Right ventricle myocardium superior (tissue), 1 donor: ENCODE measurements around the gene NADK. TPM values are rescaled to one million over a fixed set of nuclear protein-coding genes. Genes with fewer than 3 reads are reported as not detected.

Experiments
- ATAC-seq: fragments of 200-7000 bp; cut with Tn5 transposase; one replicate; pipeline ENCODE4 v1.9.1; 2020; ENCODE audit warnings: mild to moderate bottlenecking; ENCODE audit not compliant: poor library complexity
- DNase-seq: peaks from one replicate; pipeline ENCODE4 v3.0.0-alpha.2; 2020
- intact Hi-C: fragments of 100-400 bp; cut with DNase I; formaldehyde crosslinking; loops from one replicate; pipeline ENCODE4 v1.11.2; 2022
- total RNA-seq: library from RNA; stranded (reverse); fragmentation: NEBNext Ultra II Directional; extraction: Animal tissue kit (Norgen Biotek cat#: 25700); gene quantifications from one replicate; pipeline ENCODE4 v1.2.1, GENCODE V29; 2021
- donor health status: DM: no; HTN: yes; CAD: no; lungs with severe emphysema.

NADK gene
- total RNA-seq, 1 donor from 2014 or later: 23.0 TPM

DNA sequence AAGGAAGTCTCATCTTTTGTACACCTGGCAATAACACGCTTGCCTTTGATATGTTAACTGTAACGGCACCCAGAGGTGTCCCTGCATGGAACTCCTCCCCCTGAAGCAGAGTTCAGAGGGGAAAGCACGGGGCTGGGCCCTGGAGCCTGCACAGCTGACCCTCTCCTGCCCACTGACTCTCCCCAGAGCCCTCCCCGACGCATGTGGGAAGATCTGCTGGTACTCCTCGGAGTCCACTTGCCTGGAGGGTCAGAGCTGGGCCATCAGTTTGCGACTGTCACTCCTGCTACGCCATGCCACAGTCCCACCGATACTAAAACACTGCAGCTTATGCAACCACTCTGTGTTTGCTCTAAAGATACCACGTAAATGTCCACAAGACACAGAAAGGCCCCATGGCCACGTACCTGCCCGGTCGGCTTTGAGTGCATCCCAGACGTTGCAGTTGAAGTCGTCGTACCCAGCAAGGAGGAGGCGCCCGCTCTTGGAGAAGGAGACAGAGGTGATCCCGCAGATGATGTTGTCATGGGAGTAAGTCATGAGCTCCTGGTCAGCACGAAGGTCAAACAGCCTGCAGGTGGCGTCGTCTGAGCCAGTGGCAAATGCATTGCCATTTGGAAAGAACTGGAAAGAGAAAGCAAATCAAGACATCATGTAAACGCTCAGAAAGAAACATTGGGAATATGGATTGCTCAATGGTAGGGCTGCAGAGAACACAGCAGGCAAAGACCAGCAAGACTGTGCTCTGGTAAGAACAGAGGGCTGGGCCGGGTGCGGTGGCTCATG, 10.6 kb upstream of the NADK start:
- ATAC-seq (no peak), DNase-seq (peak; percentile 51)
- intact Hi-C loops: no loop called here

DNA sequence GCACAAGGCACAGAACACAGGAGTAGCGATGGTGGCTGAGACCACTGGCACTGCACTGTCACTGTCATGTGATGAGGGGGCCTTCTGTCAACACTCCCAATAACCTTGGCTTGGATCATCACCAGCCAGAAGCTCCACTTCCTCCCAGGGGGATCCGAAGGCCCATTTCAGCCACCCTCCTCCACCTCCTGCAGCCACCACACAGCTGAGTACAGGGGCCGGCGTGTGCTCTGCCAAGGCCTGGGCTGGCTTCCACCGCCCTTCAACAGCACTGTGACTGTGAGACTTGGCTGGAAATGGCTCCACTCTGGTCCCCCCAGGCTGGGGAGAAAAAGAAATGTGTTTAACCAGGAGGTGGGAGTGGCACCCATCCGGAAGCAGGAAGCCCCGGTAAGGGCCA, 9.9 kb upstream of the NADK start:
- ATAC-seq (peak; percentile 73), DNase-seq (peak; percentile 60)
- intact Hi-C loops: no loop called here

DNA sequence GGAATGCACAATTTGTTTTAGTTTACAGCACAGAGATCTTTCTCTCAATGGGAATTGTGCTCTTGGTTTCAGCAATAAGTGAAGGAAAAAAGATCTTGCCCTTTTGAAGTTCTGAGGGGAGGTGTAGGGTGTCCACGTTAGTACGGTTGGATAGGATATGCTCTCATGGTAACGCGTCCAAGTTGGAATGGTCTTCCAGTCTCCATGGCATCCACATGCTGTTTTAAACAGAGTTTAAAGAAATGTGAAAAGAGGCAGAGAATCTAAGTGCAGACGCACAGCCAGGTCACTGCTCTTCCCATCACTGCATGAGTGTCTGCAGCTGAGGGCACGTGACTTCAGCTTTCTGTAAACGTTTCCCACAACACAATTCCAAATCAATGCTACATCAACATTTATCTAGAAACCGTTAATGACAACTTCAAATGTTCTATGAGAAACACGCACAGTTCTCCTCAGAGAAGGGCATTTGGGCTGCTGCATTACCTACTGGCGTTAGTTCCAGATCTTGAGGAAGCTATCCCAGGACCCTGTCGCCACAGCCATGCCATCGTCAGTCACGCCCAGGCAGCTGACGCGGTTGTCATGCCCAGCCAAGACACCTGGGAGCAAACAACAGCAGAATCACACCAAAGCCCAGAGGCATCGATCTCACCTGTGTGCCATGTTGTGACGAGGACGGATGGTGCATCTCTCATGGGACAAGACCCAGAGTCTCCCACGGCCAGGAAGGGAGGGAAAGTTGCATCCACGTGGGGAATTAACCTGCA, 8.8 kb upstream of the NADK start:
- intact Hi-C loops: no loop called here
- DNase-seq (no peak), ATAC-seq (no peak)

DNA sequence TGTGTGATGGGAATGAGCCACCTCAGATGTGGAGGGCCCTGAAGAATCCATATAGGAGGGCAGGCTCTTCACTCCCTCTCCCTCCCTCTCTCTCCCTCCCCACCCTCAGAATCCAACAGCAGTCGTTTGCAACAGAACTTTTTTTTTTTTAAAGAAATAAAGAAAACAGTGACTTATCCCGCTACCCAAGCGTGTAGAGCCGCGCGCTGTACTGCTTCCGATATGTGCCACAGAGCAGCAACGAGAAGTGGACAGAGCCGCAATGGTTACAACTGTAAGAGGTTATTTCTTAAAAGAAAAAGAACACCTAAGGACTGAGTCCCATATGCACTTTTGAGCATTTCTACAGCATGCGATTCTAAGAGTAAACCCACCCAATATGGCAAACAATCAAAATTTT, 7.4 kb upstream of the NADK start:
- ATAC-seq: no peak
- intact Hi-C loops: no loop called here
- DNase-seq: no peak

GRCh38 chr1:1784933-1785332, 6.7 kb upstream of the NADK start:
- no peak for ATAC-seq
- intact Hi-C loops: no loop called here
- DNase-seq: no peak

DNA sequence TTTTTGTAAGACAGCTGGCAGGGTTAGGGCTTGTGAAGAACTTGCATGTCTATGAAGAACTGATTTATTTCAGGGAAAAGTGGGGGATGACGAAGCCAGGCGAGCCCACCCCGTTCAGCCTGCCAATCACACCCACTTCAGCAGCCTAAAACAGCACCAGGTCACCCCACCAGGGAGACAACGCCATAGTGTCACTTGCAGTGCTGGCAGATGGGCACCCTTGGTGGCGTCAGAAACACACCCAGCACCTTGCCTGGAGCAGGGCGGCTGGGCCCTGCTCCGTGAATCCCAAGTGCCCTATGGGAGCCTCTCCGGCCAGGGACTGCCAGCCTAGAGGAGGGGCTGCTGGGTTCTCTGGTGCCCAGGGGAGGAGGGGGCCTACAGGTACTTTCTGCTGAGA, 5.0 kb upstream of the NADK start:
- no peak for ATAC-seq
- intact Hi-C loops: no loop called here
- no peak for DNase-seq

DNA sequence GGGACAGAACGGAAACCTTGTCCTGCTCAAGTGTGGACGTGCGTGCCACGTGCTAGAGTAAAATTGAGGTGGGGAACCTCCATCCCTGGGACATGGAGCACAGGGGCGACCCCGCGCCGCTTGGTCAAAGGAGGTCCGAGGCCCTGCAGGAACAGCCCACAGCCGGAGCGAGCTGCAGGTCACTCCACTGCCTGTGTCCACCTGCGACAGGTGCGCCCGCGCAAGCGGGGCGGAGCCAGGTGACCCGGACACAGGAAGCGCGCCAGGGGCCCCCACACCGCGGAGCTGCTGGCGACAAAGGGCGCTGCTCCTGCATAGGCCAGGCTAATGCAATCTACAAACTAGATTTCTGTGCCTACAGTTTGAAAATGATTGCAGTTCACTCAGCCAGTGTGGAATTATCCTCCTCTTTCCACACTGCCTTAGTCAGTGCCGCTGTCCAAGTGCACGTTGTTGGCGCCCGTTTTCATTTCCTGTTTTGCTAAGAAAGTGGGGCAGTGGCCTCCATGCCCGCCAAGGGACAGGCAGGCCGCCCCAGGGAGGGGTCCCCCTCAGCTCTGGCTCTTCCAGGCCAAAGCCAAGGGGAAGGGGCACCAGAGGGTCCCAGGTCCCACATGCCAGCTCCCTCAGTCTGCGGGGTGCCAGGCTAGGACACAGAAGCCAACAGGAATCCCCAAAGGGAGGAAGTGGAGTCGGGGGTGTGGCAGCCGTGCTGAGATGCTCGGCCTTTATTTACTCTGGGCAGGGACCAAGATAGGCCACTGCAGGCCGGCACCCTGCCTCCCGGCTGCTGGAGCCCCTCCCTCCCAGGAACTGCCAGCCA, 4.3 kb upstream of the NADK start:
- ATAC-seq: peak; percentile 53
- intact Hi-C loops: no loop called here
- peak; percentile 80 for DNase-seq

- DNase-seq (no peak), ATAC-seq (no peak)
- intact Hi-C loops: no loop called here
These were observed 3.2 kb upstream of the NADK start for GRCh38 chr1:1781526-1781903.

GRCh38 chr1:1780598-1781525, 2.6 kb upstream of the NADK start:
- DNase-seq (no peak), ATAC-seq (no peak)
- intact Hi-C loops: no loop called here

- peak; percentile 76 for DNase-seq
- intact Hi-C loops: loop anchor here (5.0 kb wide), 1 partner anchor 127 kb away; no protein-coding TSS in a partner anchor
- peak; percentile 7 for ATAC-seq
These were observed 1.7 kb upstream of the NADK start for GRCh38 chr1:1779691-1780597.

- intact Hi-C loops: loop anchor here (5.0 kb wide), 1 partner anchor 128 kb away; no protein-coding TSS in a partner anchor
- ATAC-seq (no peak), DNase-seq (no peak)
These were observed 1.0 kb upstream of the NADK start for GRCh38 chr1:1779320-1779675.

GRCh38 chr1:1778663-1779319, 521 bp upstream of the NADK start:
- DNase-seq (peak; percentile 91), ATAC-seq (peak; percentile 45)
- intact Hi-C loops: loop anchor here (5.0 kb wide), 1 partner anchor 129 kb away; no protein-coding TSS in a partner anchor

- intact Hi-C loops: loop anchor here (5.0 kb wide), 1 partner anchor 130 kb away; no protein-coding TSS in a partner anchor
- no peak for DNase-seq
- ATAC-seq: peak; percentile 32
These were observed 729 bp downstream of the NADK start for GRCh38 chr1:1777583-1777899.

DNA sequence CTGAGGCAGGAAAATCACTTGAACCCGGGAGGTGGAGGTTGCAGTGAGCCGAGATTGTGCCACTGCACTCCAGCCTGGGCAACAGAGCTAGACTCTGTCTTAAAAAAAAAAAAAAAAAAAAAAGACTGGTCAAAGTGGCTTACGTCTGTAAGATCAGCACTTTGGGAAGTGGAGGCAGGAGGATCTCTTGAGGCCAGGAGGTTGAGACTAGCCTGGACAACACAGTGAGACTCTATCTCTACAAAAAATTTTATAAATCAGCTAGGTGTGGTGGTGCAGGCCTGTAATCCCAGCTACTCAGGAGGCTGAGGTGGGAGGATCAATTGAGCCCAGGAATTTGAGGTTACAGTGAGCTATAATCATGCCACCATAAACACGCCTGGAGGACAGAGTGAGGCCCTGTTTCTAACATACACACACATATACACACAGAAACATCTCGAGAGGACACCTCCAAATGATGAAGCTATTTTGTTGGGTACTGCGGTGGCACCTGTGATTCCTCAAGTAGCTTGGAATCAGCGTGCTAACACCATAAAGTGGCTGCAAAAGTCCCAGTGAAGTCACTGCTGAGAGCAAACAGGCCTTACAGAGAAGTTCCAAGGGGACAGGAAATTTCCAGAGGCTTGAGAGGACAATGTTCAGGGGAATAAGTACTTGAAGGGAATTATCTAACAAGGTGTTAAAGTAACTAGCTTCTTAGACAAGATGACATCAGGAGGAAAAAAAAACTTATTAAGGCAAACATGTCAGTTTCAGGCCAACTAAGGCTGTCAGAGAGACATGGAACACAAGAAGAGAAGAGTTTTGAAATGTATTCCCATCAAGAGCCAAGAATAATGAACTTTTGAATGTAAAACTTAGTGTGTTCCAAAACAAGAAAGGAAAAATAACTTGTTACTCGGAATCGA, 1.3 kb downstream of the NADK start:
- intact Hi-C loops: loop anchor here (5.0 kb wide), 1 partner anchor 130 kb away; no protein-coding TSS in a partner anchor
- DNase-seq: no peak
- no peak for ATAC-seq

DNA sequence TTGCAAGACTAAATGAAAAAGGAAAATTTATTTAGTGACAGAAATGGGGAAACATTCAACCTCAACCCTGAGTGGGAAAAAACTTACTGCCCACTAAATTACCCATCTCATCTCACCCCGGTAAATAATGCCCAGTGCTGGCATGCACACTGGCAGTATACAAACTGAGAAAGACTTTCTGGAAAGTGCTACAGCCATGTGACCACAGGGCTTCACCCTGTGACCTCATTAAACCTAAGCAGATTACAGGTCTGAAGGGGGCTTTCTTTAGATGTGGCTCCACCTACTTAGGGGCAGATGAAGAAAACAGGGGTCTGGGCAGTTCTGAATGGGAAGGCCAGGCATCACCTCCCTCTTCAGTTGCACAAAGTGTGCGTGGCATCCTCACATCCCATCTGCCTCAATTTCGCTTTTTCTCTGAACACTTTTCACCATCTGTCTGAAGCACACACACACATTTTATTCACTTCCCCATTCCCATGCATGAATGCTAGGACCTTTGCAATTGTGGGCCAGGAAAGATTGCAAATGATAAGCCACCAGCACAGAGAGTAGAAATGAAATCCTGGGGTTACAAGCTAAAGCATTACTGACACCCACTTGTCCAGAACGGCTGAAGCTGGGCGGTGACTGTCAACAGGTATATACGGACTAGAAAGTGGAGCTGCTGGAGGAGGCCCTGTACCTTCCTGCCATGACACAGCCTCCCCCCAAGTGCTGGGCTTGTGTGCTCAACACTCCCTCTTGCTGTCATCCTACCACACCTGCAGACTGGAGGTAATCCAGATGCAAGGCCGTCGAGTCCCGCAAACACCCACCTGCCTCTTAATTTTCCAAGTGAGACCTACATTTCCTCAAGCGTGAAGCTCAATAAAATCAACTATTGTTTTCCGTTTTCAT, 2.7 kb downstream of the NADK start:
- ATAC-seq (no peak), DNase-seq (no peak)
- intact Hi-C loops: loop anchor here (5.0 kb wide), 1 partner anchor 132 kb away; no protein-coding TSS in a partner anchor
